Measurements from ENCODE around the gene USH2A.

GRCh38 chr1:215679231-215679630 is 744.0 kb downstream of the USH2A start:
- no peak for TF ChIP-seq PKNOX1 (IDR thresholded peaks at IDR 0.05)
- TF ChIP-seq ELF4 (IDR thresholded peaks at IDR 0.05): no peak
- TF ChIP-seq SP1 (IDR thresholded peaks at IDR 0.05): no peak
- no peak for TF ChIP-seq FOXA1 (IDR thresholded peaks at IDR 0.05)
- no peak for TF ChIP-seq BHLHE40 (IDR thresholded peaks at IDR 0.05; ENCODE audit: borderline replicate concordance)
- no peak for TF ChIP-seq FOXM1 (IDR thresholded peaks at IDR 0.05; ENCODE audit: borderline replicate concordance)
- TF ChIP-seq ZNF384 (IDR thresholded peaks at IDR 0.05): no peak
- no peak for TF ChIP-seq SUZ12 (IDR thresholded peaks at IDR 0.05)
- no peak for TF ChIP-seq ARNT (IDR thresholded peaks at IDR 0.05)
- TF ChIP-seq L3MBTL2 (conservative IDR thresholded peaks at IDR 0.05): no peak

Data from HEK293T (cell line).